ENCODE results near the gene SMYD3. TPM values are rescaled to one million over a fixed set of nuclear protein-coding genes. Genes with fewer than 3 reads are reported as not detected.

The SMYD3 gene
- total RNA-seq, 2 experiments from 2014 or later, result 22.6 to 24.6 TPM

DNA sequence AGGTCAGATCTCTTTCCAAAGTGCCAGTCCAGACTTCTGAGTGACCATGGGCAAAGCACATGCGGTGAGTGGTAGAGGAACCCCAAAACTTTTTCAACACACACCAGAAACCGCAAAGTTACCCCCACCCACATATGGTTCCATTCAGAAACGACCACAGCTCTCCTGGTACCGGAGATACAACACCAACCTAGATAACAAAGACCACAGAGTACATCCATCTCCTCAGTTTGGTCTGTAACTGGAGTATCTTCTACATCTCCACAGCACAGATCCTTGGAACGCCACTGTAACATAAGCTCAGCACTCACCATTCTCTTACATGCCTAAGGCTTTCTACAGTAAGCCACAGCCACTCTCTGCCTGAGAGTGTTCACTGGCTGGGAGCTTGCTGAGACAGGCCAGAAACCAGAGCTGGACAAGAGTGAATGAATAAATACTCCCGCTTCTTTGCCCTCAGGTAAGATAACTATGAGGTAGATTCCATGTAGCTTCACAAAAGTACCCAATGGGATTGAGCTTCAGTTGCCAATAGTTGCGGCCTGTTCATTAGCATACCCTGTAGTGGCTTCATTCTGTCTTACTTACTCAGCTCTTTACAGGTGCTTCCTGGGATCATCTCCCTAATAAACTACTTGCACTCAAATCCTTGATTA lies 81.8 kb downstream of the SMYD3 start:
- H3K36me3 Mint-ChIP-seq (ENCODE audit: low read depth), result peaks cover 8% of the 10 kb centered on the region
- peaks cover 12% of the 10 kb centered on the region for H3K4me1 Mint-ChIP-seq (ENCODE audit: low read depth)
- TF ChIP-seq, protein P1, sequence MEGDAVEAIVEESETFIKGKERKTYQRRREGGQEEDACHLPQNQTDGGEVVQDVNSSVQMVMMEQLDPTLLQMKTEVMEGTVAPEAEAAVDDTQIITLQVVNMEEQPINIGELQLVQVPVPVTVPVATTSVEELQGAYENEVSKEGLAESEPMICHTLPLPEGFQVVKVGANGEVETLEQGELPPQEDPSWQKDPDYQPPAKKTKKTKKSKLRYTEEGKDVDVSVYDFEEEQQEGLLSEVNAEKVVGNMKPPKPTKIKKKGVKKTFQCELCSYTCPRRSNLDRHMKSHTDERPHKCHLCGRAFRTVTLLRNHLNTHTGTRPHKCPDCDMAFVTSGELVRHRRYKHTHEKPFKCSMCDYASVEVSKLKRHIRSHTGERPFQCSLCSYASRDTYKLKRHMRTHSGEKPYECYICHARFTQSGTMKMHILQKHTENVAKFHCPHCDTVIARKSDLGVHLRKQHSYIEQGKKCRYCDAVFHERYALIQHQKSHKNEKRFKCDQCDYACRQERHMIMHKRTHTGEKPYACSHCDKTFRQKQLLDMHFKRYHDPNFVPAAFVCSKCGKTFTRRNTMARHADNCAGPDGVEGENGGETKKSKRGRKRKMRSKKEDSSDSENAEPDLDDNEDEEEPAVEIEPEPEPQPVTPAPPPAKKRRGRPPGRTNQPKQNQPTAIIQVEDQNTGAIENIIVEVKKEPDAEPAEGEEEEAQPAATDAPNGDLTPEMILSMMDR (IDR thresholded peaks at IDR 0.05), result no peak
- H3K27me3 Mint-ChIP-seq, result no peaks in the 10 kb centered on the region
- peaks cover 3% of the 10 kb centered on the region for H3K9me3 Mint-ChIP-seq
- ChIA-PET POLR2A (no interaction called here), CTCF (no interaction called here)
- H3K27ac Mint-ChIP-seq, result no peak overlapping the region
- DNase-seq (no peak), ATAC-seq (no peak)
- intact Hi-C loops (cut with micrococcal nuclease), result no loop called here
- no peak overlapping the region for H3K4me3 Mint-ChIP-seq

DNA sequence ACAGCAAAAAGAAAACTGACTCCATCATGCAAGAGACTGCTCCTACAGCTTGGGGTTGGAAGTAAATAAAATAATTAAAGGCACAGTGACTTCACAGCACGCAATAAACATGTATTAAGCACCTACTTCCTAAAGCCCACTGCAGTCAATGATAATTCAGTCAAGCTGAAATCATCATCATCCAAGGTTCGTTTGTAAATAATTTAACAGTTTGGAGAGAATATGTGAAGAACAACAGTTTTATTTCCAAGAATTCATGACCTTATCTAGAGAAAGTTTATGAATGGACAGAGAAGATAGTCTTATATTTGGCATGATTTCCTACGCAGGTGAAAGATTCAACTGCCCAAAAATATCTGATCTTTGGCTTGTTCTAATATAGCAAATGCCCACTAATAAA lies 86.8 kb downstream of the SMYD3 start:
- Mint-ChIP-seq H3K4me1 (ENCODE audit: low read depth) (peaks cover 16% of the 10 kb centered on the region), H3K27me3 (no peaks in the 10 kb centered on the region), H3K4me3 (no peak overlapping the region), H3K36me3 (ENCODE audit: low read depth) (peaks cover 29% of the 10 kb centered on the region), H3K27ac (no peak overlapping the region), H3K9me3 (peaks cover 8% of the 10 kb centered on the region)
- ATAC-seq (no peak), DNase-seq (no peak)
- POLR2A ChIA-PET, result no interaction called here
- CTCF ChIA-PET, result no interaction called here
- intact Hi-C loops (cut with micrococcal nuclease), result no loop called here
- TF ChIP-seq, protein P1 (IDR thresholded peaks at IDR 0.05), result no peak

DNA sequence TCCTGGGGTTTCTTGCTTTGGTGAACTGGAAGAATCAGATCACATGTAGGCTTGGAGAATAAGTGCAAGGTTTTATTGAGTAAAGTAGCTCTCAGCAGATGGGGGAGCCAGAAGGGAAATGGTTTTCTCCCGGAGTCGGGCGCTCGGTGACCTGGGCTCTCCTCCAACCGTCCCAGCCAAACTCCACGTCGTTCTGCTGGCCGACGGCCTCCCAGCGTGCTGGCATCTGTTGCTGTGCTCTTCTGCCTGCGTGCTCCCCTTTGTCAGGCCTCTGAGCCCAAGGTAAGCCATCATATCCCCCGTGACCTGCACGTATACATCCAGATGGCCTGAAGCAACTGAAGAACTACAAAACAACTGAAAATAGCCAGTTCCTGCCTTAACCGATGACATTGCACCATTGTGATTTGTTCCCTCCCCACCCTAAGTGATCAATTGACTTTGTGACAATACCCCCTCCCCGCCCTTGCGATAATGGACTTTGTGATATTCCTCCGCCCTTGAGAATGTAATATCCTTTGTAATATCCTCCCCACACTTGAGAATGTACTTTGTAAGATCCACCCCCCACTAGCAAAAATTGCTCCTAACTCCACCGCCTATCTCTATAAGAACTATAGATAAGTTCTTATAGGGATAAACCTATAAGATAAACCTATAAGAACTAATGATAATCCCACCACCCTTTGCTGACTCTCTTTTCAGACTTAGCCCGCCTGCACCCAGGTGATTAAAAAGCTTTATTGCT lies 88.3 kb downstream of the SMYD3 start:
- Mint-ChIP-seq H3K27ac (no peak overlapping the region), H3K4me3 (no peak overlapping the region), H3K9me3 (peaks cover 8% of the 10 kb centered on the region), H3K27me3 (no peaks in the 10 kb centered on the region), H3K4me1 (ENCODE audit: low read depth) (peaks cover 13% of the 10 kb centered on the region), H3K36me3 (ENCODE audit: low read depth) (peaks cover 29% of the 10 kb centered on the region)
- ChIA-PET POLR2A (no interaction called here), CTCF (no interaction called here)
- DNase-seq, result no peak
- intact Hi-C loops (cut with micrococcal nuclease), result no loop called here
- TF ChIP-seq, protein P1 (IDR thresholded peaks at IDR 0.05), result no peak
- no peak for ATAC-seq

DNA sequence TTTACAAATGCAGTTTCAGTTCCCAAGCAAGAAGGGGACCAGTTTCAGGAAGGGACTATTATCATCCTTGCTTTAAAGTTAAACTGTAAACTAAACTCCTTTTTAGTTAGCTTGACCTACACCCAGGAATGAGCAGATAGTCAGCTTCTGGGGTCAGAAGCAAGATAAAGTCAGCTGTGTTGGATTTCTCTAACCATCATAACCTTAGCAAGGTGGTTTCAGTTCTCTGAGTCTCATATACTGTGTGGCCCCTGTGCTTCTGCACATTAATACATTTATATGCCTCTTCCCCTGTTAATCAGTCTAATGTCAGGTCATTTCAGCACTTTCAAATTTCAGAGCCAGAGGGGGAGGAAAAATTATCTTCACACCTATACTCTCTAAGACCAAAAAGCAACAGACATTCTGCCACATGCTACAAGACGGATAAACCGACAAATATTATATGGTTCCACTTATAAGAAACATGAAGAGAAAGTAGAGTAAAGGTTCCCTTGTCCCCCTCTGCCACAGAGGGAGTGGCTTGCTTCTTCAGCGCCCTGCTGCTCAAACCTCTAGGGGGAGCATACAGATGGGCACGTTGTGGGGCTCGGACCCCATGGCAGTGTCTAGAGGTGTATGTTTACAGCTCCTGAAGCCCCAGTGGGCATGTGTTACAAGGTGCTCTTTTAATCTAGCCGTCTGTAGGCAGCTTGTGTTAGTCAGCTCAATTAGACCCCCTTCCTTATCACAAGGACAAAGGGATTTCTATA lies 89.1 kb downstream of the SMYD3 start:
- peaks cover 13% of the 10 kb centered on the region for H3K4me1 Mint-ChIP-seq (ENCODE audit: low read depth)
- H3K27ac Mint-ChIP-seq, result no peak overlapping the region
- H3K4me3 Mint-ChIP-seq, result no peak overlapping the region
- peaks cover 29% of the 10 kb centered on the region for H3K36me3 Mint-ChIP-seq (ENCODE audit: low read depth)
- POLR2A ChIA-PET, result no interaction called here
- H3K27me3 Mint-ChIP-seq, result no peaks in the 10 kb centered on the region
- CTCF ChIA-PET, result no interaction called here
- intact Hi-C loops (cut with micrococcal nuclease), result no loop called here
- DNase-seq (no peak), ATAC-seq (no peak)
- TF ChIP-seq, protein P1 (IDR thresholded peaks at IDR 0.05), result no peak
- H3K9me3 Mint-ChIP-seq, result peaks cover 8% of the 10 kb centered on the region
